ENCODE measurements around the gene DUSP3.
A peak's percentile ranks its signal among the peaks of the same experiment; 100 is the strongest.

The DUSP3 gene

DNA sequence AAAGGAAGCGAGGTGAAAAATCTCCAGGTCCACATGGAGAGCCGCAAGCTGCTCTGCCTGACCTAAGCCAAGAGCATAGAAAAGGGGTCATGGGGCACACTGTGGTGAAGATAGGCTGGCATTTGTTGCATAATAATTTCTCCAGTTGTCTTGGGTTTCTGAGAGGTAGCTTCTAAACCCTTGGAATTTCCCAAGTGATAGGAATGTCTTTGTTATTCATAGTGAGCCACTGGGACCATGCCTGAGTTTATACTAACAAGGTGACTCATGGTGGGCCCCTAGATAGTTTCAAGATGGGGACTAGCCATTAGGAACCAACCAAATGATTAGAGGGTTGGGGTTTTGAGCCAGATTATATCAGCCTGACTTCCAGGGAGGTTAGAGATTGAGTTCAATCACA lies 45.8 kb downstream of the DUSP3 start:
- DNase-seq (ENCODE audit: low read depth in 2 of 2) = no peak

DNA sequence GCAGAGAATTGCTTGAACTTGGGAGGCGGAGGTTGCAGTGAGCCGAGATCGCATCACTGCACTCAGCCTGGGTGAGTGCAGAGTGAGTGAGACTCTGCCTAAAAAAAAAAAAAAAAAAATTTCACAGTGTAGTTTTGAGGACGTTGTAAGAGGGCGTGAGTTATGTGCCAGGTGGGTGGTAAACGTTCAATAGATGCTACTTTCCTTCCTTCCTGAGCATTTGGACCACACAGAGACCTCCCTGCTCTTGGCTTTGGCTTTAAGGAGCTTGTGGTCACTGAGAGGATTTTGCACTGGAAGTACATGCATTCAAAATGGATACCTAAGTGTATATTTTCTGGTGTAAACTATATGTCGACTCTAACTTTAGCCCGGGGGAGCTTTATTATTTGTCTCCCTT lies 50.7 kb downstream of the DUSP3 start:
- no peak for DNase-seq (ENCODE audit: low read depth in 2 of 2)

DNA sequence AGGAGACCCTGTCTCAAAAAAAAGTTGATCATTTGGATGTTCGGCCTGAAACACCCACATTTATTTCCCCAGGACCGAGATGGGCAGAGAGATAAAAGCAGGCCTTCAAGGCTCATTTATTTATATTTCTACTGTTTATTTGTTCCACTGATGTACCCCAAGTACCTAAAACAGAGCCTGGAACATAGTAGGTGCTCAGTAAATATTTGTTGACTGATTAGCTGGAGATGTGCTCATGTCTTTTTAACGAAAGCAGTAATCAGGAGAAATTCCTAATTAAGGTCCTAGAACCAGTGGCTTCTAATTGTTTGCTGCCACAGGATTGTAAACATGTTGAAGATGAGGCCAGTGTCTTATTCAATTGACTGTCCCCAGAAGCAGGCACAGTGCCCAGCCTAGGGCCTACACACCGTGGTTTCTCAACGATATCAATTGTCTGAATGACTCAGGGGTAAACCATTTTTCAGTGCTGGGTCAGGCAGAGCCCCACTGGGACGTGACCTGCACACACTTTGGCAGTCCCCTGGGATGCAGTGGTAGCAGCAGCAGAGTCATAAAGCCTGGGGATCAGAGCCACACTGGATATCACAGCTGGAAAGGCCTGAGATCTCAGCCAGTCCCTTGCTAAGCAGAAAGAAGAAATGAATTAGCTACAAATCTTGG lies 54.9 kb downstream of the DUSP3 start:
- DNase-seq (ENCODE audit: low read depth in 2 of 2) = no peak

- DNase-seq (ENCODE audit: low read depth in 2 of 2) = no peak
These were observed 55.7 kb downstream of the DUSP3 start for GRCh38 chr17:43722870-43723665.

DNA sequence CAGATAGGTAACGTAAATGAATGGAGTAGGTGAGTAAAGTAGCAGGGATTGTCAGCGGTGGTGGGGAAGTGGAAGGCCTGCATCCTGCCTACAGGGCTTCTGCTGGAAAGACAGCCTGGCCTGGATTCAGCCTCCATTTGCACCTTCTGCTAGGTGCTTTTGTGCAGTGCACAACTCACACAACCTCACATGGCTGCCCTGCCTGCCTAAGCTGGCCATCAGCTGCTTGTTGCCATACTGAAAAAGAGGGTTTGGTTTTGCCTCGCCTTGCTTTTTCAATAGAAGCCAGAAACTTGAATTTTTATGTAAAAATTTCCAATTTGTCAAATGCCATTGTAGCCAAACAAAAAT lies 56.5 kb downstream of the DUSP3 start:
- no peak for DNase-seq (ENCODE audit: low read depth in 2 of 2)

GRCh38 chr17:43721537-43722268 lies 57.1 kb downstream of the DUSP3 start:
- no peak for DNase-seq (ENCODE audit: low read depth in 2 of 2)

- DNase-seq (ENCODE audit: low read depth in 2 of 2) = peak; percentile 42 to 69
These were observed 58.3 kb downstream of the DUSP3 start for GRCh38 chr17:43720311-43721060.

DNA sequence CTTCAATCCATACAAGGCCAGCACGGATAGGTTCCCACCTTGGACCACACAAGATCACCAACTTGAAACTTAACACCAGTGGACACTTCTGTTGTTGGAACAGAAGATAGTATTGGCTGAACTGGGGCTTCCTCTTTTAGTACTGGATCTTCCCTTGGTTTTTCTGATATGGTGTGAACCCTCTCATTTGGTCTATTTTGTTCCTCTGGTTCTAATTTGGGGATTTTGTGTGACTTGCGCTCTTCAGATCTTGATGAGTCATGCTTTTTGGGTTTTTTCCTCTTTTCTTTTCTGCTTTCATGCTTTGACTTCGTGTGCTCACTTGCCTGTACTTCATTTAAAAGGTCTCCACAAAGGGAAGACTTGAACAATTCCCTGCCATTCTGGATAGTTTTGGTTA lies 59.2 kb downstream of the DUSP3 start:
- no peak for DNase-seq (ENCODE audit: low read depth in 2 of 2)

DNA sequence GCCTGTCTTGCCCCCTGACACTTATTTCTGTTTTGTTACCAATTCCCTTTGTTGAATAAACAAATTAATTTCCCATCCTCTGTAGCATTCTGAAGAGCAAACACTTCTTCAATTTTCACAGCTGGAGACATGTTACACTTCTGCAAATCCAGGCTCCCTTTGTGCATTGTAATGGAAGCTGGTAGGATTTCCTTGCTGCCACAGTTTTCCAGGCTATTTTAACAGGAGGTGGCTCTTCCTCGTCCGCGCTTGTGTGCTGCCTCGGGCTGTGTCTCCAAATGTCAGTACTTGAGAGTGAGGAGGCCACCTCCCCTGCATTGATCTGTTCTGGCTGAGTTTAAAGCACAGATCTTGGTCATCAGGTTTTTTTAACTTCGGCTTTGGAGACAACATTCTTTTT lies 60.2 kb downstream of the DUSP3 start:
- DNase-seq (ENCODE audit: low read depth in 2 of 2) = no peak

DNA sequence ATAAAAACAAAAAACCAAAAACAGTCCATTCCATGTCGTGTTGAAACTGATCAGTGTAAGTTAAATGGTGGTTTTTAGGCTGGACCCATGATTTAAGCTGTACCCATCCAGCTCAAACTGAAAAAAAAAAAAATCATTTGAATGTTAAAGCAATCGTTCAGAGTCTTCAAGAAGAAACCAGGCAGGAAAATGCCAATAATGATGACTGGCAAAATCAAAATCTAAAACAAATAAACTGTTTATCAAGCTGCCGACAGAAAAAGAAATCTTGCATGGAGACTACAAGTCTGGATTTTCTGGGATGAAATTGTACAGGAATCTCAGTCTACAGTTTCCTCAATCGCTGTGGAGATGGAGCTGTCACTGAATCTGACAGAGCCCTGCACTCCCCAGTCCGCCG lies 60.9 kb downstream of the DUSP3 start:
- DNase-seq (ENCODE audit: low read depth in 2 of 2) = no peak

Data from stimulated activated CD8-positive, alpha-beta memory T cell treated with anti-CD3 and anti-CD28 coated beads, Interleukin-7, amount 100 ng/mL, for 4 hours (primary cell).